NCI-H82 treated with DMSO at 0.1 percent for 48 hours (cell line): Measurements from ENCODE around the gene TM9SF3.
A peak's percentile ranks its signal among the peaks of the same experiment; 100 is the strongest.

Source experiments
- DNase-seq: peaks from one replicate; lab custom pipeline; 2025; ENCODE audit not compliant: unreplicated experiment; lab: John Stamatoyannopoulos, UW

Gene TM9SF3

GRCh38 chr10:96482815-96483588 lies 103.8 kb downstream of the TM9SF3 start:
- DNase-seq: no peak

GRCh38 chr10:96478355-96478754 lies 108.5 kb downstream of the TM9SF3 start:
- DNase-seq: no peak

- peak; percentile 55 for DNase-seq
Measured at GRCh38 chr10:96473866-96474265, 112.9 kb downstream of the TM9SF3 start.

- DNase-seq: peak; percentile 1
Measured at GRCh38 chr10:96470116-96470743, 116.6 kb downstream of the TM9SF3 start.

GRCh38 chr10:96468845-96469244 lies 118.0 kb downstream of the TM9SF3 start:
- DNase-seq: no peak
